ENCODE measurements around the gene SLC6A16.

SLC6A16 gene

GRCh38 chr19:49264258-49264657, 60.7 kb downstream of the SLC6A16 start:
- no peak for DNase-seq

- DNase-seq, result no peak
Observed at GRCh38 chr19:49261602-49262001, 63.4 kb downstream of the SLC6A16 start.

GRCh38 chr19:49256691-49257090, 68.3 kb downstream of the SLC6A16 start:
- no peak for DNase-seq

GRCh38 chr19:49255674-49256073, 69.3 kb downstream of the SLC6A16 start:
- DNase-seq, result no peak

GRCh38 chr19:49249933-49250332, 75.1 kb downstream of the SLC6A16 start:
- DNase-seq, result no peak

- DNase-seq, result peak; percentile 92
Observed at GRCh38 chr19:49247676-49248075, 77.3 kb downstream of the SLC6A16 start.

GRCh38 chr19:49244256-49244655, 80.7 kb downstream of the SLC6A16 start:
- no peak for DNase-seq

- no peak for DNase-seq
Observed at GRCh38 chr19:49243726-49244125, 81.3 kb downstream of the SLC6A16 start.

- no peak for DNase-seq
Observed at GRCh38 chr19:49243129-49243528, 81.9 kb downstream of the SLC6A16 start.

- DNase-seq, result no peak
Observed at GRCh38 chr19:49241769-49242168, 83.2 kb downstream of the SLC6A16 start.
